Fibroblast of lung (primary cell): ENCODE data around the gene MS4A14. TPM values are rescaled to one million over a fixed set of nuclear protein-coding genes. Genes with fewer than 3 reads are reported as not detected.

Source experiments
- DNase-seq, 2 donors: peaks; one replicate each; pipeline versions ENCODE4 v3.0.0 to v3.0.0-alpha.2; 2010; ENCODE audit warnings: low read depth in 2 of 2
- H2AFZ ChIP-seq: 2 replicates; pipeline ENCODE4 v1.5.1; 2012; ENCODE audit warnings: low read length, control low read depth, inconsistent platforms
- H3K27ac ChIP-seq: 2 replicates; pipeline ENCODE4 v1.5.1; 2011; ENCODE audit warnings: low read length, control low read depth; ENCODE audit not compliant: insufficient read depth
- H3K27me3 ChIP-seq: 2 replicates; pipeline ENCODE4 v1.5.1; 2011; ENCODE audit warnings: mild to moderate bottlenecking, low read length; ENCODE audit not compliant: control insufficient read depth, insufficient read depth
- H3K36me3 ChIP-seq: 2 replicates; pipeline ENCODE4 v1.5.1; 2011; ENCODE audit warnings: low read length; ENCODE audit not compliant: control insufficient read depth, insufficient read depth
- H3K4me1 ChIP-seq: 2 replicates; pipeline ENCODE4 v1.5.1; 2011; ENCODE audit warnings: low read length; ENCODE audit not compliant: control insufficient read depth, insufficient read depth; ENCODE audit errors: extremely low read depth
- H3K4me2 ChIP-seq: 2 replicates; pipeline ENCODE4 v1.5.1; 2011; ENCODE audit warnings: low read length, control low read depth; ENCODE audit not compliant: insufficient read depth; ENCODE audit errors: extremely low read depth
- H3K4me3 ChIP-seq, 4 experiments: fragments of 200-600 bp in 1 of 4; sonication (generic) in 1 of 4; replicated peaks in 1 of 4; 2 replicates each; pipeline ENCODE4 v1.5.1; 2011 to 2016; ENCODE audit warnings: low read length in 4 of 4, low read depth in 3 of 4, mild to moderate bottlenecking in 3 of 4, control low read depth in 2 of 4, inconsistent platforms in 1 of 4, mixed read lengths in 1 of 4; ENCODE audit not compliant: insufficient read depth in 1 of 4; ENCODE audit errors: control extremely low read depth in 1 of 4
- H3K79me2 ChIP-seq: 2 replicates; pipeline ENCODE4 v1.5.1; 2012; ENCODE audit warnings: mild to moderate bottlenecking, low read length, inconsistent platforms; ENCODE audit not compliant: control insufficient read depth, insufficient read depth
- H3K9ac ChIP-seq: 2 replicates; pipeline ENCODE4 v1.5.1; 2011; ENCODE audit warnings: mild to moderate bottlenecking, low read length, control low read depth; ENCODE audit not compliant: insufficient read depth
- H3K9me3 ChIP-seq: 2 replicates; pipeline ENCODE4 v1.5.1; 2012; ENCODE audit warnings: low read depth, low read length; ENCODE audit not compliant: control insufficient read depth, insufficient read depth
- H4K20me1 ChIP-seq: 2 replicates; pipeline ENCODE4 v1.5.1; 2011; ENCODE audit warnings: low read length; ENCODE audit not compliant: control insufficient read depth, insufficient read depth; ENCODE audit errors: extremely low read depth
- EZH2 ChIP-seq: IDR thresholded peaks from 2 replicates; pipeline ENCODE4 v1.5.1; 2012; ENCODE audit warnings: low read length, control low read depth, mild to moderate bottlenecking; ENCODE audit errors: missing control alignments
- polyA minus RNA-seq: library from RNA; depleted of rRNA, polyadenylated mRNA; stranded (reverse); fragments of >200 nt; gene quantifications from 2 replicates; pipeline ENCODE4 v1.2.3, GENCODE V29; 2011; ENCODE audit warnings: low replicate concordance
- polyA plus RNA-seq, 2 donors: library from polyadenylated mRNA; depleted of rRNA in 1 of 2; stranded (reverse) in 1 of 2; unstranded in 1 of 2; fragments of >200 nt; gene quantifications; 2 replicates each; pipeline ENCODE4 v1.2.1, GENCODE V29; 2011 to 2012; ENCODE audit warnings: missing spikeins in 1 of 2
- total RNA-seq: library from RNA; depleted of rRNA; stranded (reverse); fragments of >200 nt; gene quantifications from 2 replicates; pipeline ENCODE4 v1.2.1, GENCODE V29; 2014
- TF ChIP-seq, protein P1 (sequence below), 2 donors: IDR thresholded peaks in 1 of 2; conservative IDR thresholded peaks in 1 of 2; 1 replicate in 1 of 2; 2 replicates in 1 of 2; pipeline ENCODE4 v1.5.1; 2011 to 2012; ENCODE audit warnings: low read length in 2 of 2, control low read depth in 1 of 2, inconsistent platforms in 1 of 2, low read depth in 1 of 2, mild to moderate bottlenecking in 1 of 2

The MS4A14 gene, protein sequence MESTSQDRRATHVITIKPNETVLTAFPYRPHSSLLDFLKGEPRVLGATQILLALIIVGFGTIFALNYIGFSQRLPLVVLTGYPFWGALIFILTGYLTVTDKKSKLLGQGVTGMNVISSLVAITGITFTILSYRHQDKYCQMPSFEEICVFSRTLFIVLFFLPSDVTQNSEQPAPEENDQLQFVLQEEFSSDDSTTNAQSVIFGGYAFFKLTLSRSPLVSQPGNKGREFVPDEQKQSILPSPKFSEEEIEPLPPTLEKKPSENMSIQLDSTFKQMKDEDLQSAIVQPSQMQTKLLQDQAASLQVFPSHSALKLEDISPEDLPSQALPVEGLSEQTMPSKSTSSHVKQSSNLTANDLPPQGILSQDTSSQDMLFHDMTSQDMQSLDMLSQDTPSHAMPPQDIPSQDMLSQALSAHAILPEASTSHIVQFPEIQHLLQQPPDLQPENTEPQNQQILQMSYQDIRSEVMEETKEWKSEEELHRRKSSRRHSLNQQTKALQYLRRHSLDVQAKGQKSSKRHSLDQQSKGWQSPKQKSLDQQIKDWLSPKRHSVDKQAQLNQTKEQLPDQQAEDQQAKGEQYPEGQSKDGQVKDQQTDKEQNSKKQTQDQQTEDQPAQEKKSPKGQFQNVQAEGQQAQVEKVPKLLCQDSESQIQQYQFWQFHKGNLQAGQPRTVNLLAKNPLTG
- total RNA-seq (not detected in 2 replicates), polyA plus RNA-seq (not detected in 2 replicates), polyA minus RNA-seq (not detected in 2 replicates)
- not detected in 2 replicates for polyA plus RNA-seq (2012)

DNA sequence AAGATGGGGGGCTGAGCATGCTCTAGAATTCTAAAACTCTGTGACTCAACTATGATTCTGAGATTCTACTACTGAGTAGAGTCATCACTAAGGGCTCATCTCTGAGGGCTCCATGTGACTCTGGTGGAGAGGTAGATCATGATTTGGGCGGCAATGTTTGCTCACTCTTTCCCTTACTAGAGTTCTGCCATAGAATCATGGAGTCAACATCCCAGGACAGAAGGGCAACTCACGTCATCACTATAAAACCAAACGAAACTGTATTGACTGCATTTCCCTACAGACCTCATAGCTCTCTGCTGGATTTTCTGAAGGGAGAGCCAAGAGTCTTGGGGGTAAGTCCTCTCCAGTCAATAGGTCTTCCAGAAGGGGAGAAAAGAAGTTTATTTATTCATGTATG, at the start of gene MS4A14:
MS4A14 (plus strand) TSS at position 78 of the 400 bp plus-strand sequence; CDS start at position 198, 120 bp downstream.
- TF ChIP-seq, protein P1, sequence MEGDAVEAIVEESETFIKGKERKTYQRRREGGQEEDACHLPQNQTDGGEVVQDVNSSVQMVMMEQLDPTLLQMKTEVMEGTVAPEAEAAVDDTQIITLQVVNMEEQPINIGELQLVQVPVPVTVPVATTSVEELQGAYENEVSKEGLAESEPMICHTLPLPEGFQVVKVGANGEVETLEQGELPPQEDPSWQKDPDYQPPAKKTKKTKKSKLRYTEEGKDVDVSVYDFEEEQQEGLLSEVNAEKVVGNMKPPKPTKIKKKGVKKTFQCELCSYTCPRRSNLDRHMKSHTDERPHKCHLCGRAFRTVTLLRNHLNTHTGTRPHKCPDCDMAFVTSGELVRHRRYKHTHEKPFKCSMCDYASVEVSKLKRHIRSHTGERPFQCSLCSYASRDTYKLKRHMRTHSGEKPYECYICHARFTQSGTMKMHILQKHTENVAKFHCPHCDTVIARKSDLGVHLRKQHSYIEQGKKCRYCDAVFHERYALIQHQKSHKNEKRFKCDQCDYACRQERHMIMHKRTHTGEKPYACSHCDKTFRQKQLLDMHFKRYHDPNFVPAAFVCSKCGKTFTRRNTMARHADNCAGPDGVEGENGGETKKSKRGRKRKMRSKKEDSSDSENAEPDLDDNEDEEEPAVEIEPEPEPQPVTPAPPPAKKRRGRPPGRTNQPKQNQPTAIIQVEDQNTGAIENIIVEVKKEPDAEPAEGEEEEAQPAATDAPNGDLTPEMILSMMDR (conservative IDR thresholded peaks at IDR 0.05 in 1 of 2, IDR thresholded peaks at IDR 0.05 in 1 of 2; ENCODE audit: low read depth in 1 of 2, low read length in 2 of 2): no peak
- no peak for TF ChIP-seq EZH2
- no peaks in the 10 kb centered on the region for H3K27me3 ChIP-seq
- no peak for DNase-seq
- no peak within 1 kb of the TSS for H3K9ac ChIP-seq
- H4K20me1 ChIP-seq: no peaks in the 10 kb centered on the region
- no peaks in the 10 kb centered on the region for H3K4me1 ChIP-seq
- H3K27ac ChIP-seq: no peak within 1 kb of the TSS
- no peak within 1 kb of the TSS for H3K4me3 ChIP-seq
- H3K79me2 ChIP-seq: no peaks in the 10 kb centered on the region
- H3K9me3 ChIP-seq: no peaks in the 10 kb centered on the region
- no peak within 1 kb of the TSS for H2AFZ ChIP-seq
- no peaks in the 10 kb centered on the region for H3K36me3 ChIP-seq
- H3K4me2 ChIP-seq: no peak within 1 kb of the TSS

DNA sequence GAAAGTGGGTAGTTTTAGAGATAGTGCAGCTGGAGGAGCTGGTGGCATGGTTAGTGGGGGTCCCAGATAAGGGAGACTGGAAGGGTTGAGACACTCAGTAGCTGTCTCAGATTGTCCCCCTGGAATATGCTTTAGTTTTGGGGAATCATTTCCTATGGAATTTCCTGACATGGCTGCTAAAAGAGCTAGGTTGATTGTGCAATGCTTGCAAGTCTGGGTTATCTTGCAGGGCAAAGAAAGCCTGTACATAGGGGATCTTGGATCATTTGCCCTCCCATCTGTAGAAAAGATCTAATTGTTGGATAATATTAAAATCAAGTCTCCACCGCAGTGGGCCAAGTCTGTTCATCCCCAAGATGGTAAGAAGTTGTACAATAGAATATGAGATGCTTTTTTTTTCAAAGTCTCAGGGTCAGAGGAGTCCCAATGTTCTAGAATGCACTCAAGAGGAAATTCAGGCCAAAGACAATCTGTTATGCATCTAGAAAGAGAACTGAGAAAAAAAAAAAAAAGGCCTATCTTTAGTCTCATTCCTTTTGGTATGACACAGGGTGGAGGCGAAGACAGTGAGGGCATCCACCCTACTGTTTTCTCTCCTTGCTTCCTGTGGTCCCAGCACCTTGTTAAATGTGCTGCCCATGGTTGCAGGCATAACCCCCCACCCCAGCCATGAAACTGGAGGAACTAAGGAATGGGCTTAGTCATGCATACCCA, 49.0 kb upstream of the MS4A14 start:
- no peaks in the 10 kb centered on the region for H3K79me2 ChIP-seq
- no peak overlapping the region for H3K27ac ChIP-seq
- no peak for DNase-seq
- no peak overlapping the region for H2AFZ ChIP-seq
- no peaks in the 10 kb centered on the region for H3K9me3 ChIP-seq
- H3K27me3 ChIP-seq: no peaks in the 10 kb centered on the region
- no peak overlapping the region for H3K9ac ChIP-seq
- no peak overlapping the region for H3K4me2 ChIP-seq
- TF ChIP-seq, protein P1 (conservative IDR thresholded peaks at IDR 0.05 in 1 of 2, IDR thresholded peaks at IDR 0.05 in 1 of 2; ENCODE audit: low read depth in 1 of 2, low read length in 2 of 2): no peak
- TF ChIP-seq EZH2: no peak
- H3K4me1 ChIP-seq: no peaks in the 10 kb centered on the region
- H3K36me3 ChIP-seq: no peaks in the 10 kb centered on the region
- no peaks in the 10 kb centered on the region for H4K20me1 ChIP-seq
- no peak overlapping the region for H3K4me3 ChIP-seq

DNA sequence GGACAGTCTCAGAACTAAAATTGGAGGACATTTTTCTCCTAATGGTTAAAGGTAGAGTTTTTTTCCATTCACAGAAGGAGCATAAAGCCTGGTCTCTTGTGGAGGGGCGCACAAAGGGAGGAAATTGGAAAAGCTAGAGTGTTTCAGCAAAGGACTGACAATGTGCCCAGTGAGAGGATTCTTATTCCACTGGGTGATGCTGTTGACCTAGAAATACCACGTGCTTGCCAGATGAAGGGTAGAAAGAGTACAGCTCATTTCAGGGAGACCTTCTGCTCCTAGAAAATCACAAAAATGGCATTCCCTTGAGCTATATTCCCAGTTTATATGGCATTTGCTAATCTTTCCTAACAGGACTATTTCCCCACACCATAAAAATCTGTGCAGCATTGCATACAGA, 48.1 kb upstream of the MS4A14 start:
- Histone ChIP-seq H3K4me1 (no peaks in the 10 kb centered on the region), H3K9ac (no peak overlapping the region), H3K79me2 (no peaks in the 10 kb centered on the region), H2AFZ (no peak overlapping the region), H4K20me1 (no peaks in the 10 kb centered on the region), H3K4me2 (no peak overlapping the region), H3K36me3 (no peaks in the 10 kb centered on the region), H3K9me3 (no peaks in the 10 kb centered on the region), H3K27ac (no peak overlapping the region), H3K27me3 (no peaks in the 10 kb centered on the region), H3K4me3 (no peak overlapping the region)
- TF ChIP-seq, protein P1 (conservative IDR thresholded peaks at IDR 0.05 in 1 of 2, IDR thresholded peaks at IDR 0.05 in 1 of 2; ENCODE audit: low read depth in 1 of 2, low read length in 2 of 2): no peak
- TF ChIP-seq EZH2: no peak
- no peak for DNase-seq
